ENCODE results near the gene FGFBP1.

- TF ChIP-seq, protein P1, sequence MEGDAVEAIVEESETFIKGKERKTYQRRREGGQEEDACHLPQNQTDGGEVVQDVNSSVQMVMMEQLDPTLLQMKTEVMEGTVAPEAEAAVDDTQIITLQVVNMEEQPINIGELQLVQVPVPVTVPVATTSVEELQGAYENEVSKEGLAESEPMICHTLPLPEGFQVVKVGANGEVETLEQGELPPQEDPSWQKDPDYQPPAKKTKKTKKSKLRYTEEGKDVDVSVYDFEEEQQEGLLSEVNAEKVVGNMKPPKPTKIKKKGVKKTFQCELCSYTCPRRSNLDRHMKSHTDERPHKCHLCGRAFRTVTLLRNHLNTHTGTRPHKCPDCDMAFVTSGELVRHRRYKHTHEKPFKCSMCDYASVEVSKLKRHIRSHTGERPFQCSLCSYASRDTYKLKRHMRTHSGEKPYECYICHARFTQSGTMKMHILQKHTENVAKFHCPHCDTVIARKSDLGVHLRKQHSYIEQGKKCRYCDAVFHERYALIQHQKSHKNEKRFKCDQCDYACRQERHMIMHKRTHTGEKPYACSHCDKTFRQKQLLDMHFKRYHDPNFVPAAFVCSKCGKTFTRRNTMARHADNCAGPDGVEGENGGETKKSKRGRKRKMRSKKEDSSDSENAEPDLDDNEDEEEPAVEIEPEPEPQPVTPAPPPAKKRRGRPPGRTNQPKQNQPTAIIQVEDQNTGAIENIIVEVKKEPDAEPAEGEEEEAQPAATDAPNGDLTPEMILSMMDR (IDR thresholded peaks at IDR 0.05) = no peak
- TF ChIP-seq POLR2A (IDR thresholded peaks at IDR 0.05) = no peak
Measured at GRCh38 chr4:15898902-15899301, 39.6 kb downstream of the FGFBP1 start.
